Vagina (tissue), 2 donors: Measurements from ENCODE around the gene ABCC8.

Source experiments
- POLR2AphosphoS5 ChIP-seq, 2 donors: sonication (generic); formaldehyde crosslinking; IDR thresholded peaks; one replicate each; pipeline ENCODE4 v1.9.0; 2017; ENCODE audit warnings: antibody characterized with exemption in 2 of 2, mild to moderate bottlenecking in 2 of 2, low read depth in 1 of 2; ENCODE audit not compliant: insufficient read depth in 1 of 2
- TF ChIP-seq, protein P1 (sequence below), 3 experiments: fragments of 450-650 bp in 2 of 3; fragments of 200-600 bp in 1 of 3; sonication (generic) in 1 of 3; IDR thresholded peaks; one replicate each; pipeline ENCODE4 v1.5.1; 2017 to 2019; ENCODE audit warnings: antibody characterized with exemption in 3 of 3, mild to moderate bottlenecking in 2 of 3, moderate library complexity in 2 of 3

- TF ChIP-seq, protein P1, sequence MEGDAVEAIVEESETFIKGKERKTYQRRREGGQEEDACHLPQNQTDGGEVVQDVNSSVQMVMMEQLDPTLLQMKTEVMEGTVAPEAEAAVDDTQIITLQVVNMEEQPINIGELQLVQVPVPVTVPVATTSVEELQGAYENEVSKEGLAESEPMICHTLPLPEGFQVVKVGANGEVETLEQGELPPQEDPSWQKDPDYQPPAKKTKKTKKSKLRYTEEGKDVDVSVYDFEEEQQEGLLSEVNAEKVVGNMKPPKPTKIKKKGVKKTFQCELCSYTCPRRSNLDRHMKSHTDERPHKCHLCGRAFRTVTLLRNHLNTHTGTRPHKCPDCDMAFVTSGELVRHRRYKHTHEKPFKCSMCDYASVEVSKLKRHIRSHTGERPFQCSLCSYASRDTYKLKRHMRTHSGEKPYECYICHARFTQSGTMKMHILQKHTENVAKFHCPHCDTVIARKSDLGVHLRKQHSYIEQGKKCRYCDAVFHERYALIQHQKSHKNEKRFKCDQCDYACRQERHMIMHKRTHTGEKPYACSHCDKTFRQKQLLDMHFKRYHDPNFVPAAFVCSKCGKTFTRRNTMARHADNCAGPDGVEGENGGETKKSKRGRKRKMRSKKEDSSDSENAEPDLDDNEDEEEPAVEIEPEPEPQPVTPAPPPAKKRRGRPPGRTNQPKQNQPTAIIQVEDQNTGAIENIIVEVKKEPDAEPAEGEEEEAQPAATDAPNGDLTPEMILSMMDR (IDR thresholded peaks at IDR 0.05): no peak
- TF ChIP-seq POLR2AphosphoS5 (IDR thresholded peaks at IDR 0.05; ENCODE audit: insufficient read depth in 1 of 2, low read depth in 1 of 2): no peak
These were observed 61.0 kb downstream of the ABCC8 start for GRCh38 chr11:17415523-17416104.
